Lower leg skin (tissue), 3 donors: ENCODE measurements around the gene TMPRSS3.
"Not testable (repeated sequence)": the region's sequence is repeated elsewhere in the genome, so short reads cannot be mapped to it uniquely, and the experiment has no call there.

ENCODE experiments used
- CTCF ChIP-seq, 3 donors: fragments of 450-650 bp; IDR thresholded peaks; one replicate each; pipeline ENCODE4 v1.5.1; 2016; ENCODE audit warnings: antibody characterized with exemption in 3 of 3, mild to moderate bottlenecking in 3 of 3, moderate library complexity in 2 of 3
- POLR2A ChIP-seq, 2 donors: fragments of 450-650 bp; IDR thresholded peaks; one replicate each; pipeline ENCODE4 v1.6.1; 2016 to 2017; ENCODE audit warnings: antibody characterized with exemption in 2 of 2, mild to moderate bottlenecking in 1 of 2, moderate library complexity in 1 of 2

GRCh38 chr21:42408718-42409117 lies 12.9 kb upstream of the TMPRSS3 start:
- not testable (repeated sequence) for TF ChIP-seq CTCF, POLR2A (IDR thresholded peaks at IDR 0.05)
